BE2C (cell line): Measurements from ENCODE around the gene HIP1.
"Not testable (repeated sequence)": the region's sequence is repeated elsewhere in the genome, so short reads cannot be mapped to it uniquely, and the experiment has no call there.

Experiments
- DNase-seq: peaks from one replicate; pipeline ENCODE4 v3.0.0-alpha.2; 2020
- H3K27me3 ChIP-seq: fragments of 250-450 bp; sonication (Bioruptor Pico); 2 replicates; pipeline ENCODE4 v1.5.1; 2020; ENCODE audit warnings: mild to moderate bottlenecking
- H3K36me3 ChIP-seq: fragments of 250-450 bp; sonication (Bioruptor Pico); 2 replicates; pipeline ENCODE4 v1.5.1; 2020; ENCODE audit warnings: mild to moderate bottlenecking
- H3K4me1 ChIP-seq: fragments of 250-450 bp; sonication (Bioruptor Pico); 2 replicates; pipeline ENCODE4 v1.5.1; 2020
- H3K4me3 ChIP-seq: 2 replicates; pipeline ENCODE4 v1.5.1; 2011; ENCODE audit warnings: low read depth, low read length
- H3K9me3 ChIP-seq: fragments of 250-450 bp; sonication (Bioruptor Pico); 2 replicates; pipeline ENCODE4 v1.5.1; 2020
- CTCF ChIP-seq: IDR thresholded peaks from 2 replicates; pipeline ENCODE4 v1.5.1; 2012; ENCODE audit warnings: mild to moderate bottlenecking, low read depth, low read length

HIP1 gene

GRCh38 chr7:75723444-75723843 is 15.3 kb downstream of the HIP1 start:
- H3K9me3 ChIP-seq: no peaks in the 10 kb centered on the region; the same call in 1 of the 2 replicates
- no peak for TF ChIP-seq CTCF

GRCh38 chr7:75722373-75722772 is 16.4 kb downstream of the HIP1 start:
- no peak for DNase-seq
- no peaks in the 10 kb centered on the region; the same call in 1 of the 2 replicates for H3K9me3 ChIP-seq
- H3K36me3 ChIP-seq: no peaks in the 10 kb centered on the region
- H3K4me1 ChIP-seq: no peaks in the 10 kb centered on the region
- no peaks in the 10 kb centered on the region for H3K27me3 ChIP-seq
- H3K4me3 ChIP-seq: no peak overlapping the region
- TF ChIP-seq CTCF: no peak

More at GRCh38 chr7:75723444-75723843, 15.3 kb downstream of the HIP1 start:
- Histone ChIP-seq H3K4me3 (no peak overlapping the region), H3K4me1 (no peaks in the 10 kb centered on the region), H3K27me3 (no peaks in the 10 kb centered on the region), H3K36me3 (no peaks in the 10 kb centered on the region)
- DNase-seq: no peak

- not testable (repeated sequence) for DNase-seq, H3K36me3 ChIP-seq
These were observed 16.8 kb downstream of the HIP1 start for GRCh38 chr7:75721922-75722321.

GRCh38 chr7:75721426-75721825 is 17.3 kb downstream of the HIP1 start:
- DNase-seq: no peak
- H3K4me1 ChIP-seq: no peaks in the 10 kb centered on the region
- no peak for TF ChIP-seq CTCF
- H3K4me3 ChIP-seq: no peak overlapping the region
- H3K27me3 ChIP-seq: no peaks in the 10 kb centered on the region
- no peaks in the 10 kb centered on the region for H3K36me3 ChIP-seq
- H3K9me3 ChIP-seq: no peaks in the 10 kb centered on the region; the same call in 1 of the 2 replicates

More at GRCh38 chr7:75721922-75722321, 16.8 kb downstream of the HIP1 start:
- not testable (repeated sequence) for H3K4me3 ChIP-seq, H3K4me1 ChIP-seq, H3K27me3 ChIP-seq, H3K9me3 ChIP-seq

- Histone ChIP-seq H3K4me3 (no peak overlapping the region), H3K36me3 (no peaks in the 10 kb centered on the region), H3K27me3 (no peaks in the 10 kb centered on the region), H3K4me1 (no peaks in the 10 kb centered on the region), H3K9me3 (no peaks in the 10 kb centered on the region; the same call in 1 of the 2 replicates)
- TF ChIP-seq CTCF: no peak
- no peak for DNase-seq
These were observed 19.1 kb downstream of the HIP1 start for GRCh38 chr7:75719626-75720025.

- Histone ChIP-seq H3K4me3 (no peak overlapping the region), H3K36me3 (no peaks in the 10 kb centered on the region), H3K9me3 (no peaks in the 10 kb centered on the region; the same call in 1 of the 2 replicates), H3K27me3 (no peaks in the 10 kb centered on the region), H3K4me1 (no peaks in the 10 kb centered on the region)
- no peak for DNase-seq
- no peak for TF ChIP-seq CTCF
These were observed 20.2 kb downstream of the HIP1 start for GRCh38 chr7:75718390-75719031.

- H3K4me3 ChIP-seq, DNase-seq: not testable (repeated sequence)
These were observed 21.0 kb downstream of the HIP1 start for GRCh38 chr7:75717746-75718145.

More at GRCh38 chr7:75717746-75718145, 21.0 kb downstream of the HIP1 start:
- not testable (repeated sequence) for H3K4me1 ChIP-seq, H3K27me3 ChIP-seq, H3K36me3 ChIP-seq, H3K9me3 ChIP-seq
